Amniotic stem cell (primary cell): ENCODE results near the gene NUDT7.
A peak's percentile ranks its signal among the peaks of the same experiment; 100 is the strongest.

ENCODE experiments used
- DNase-seq: peaks from one replicate; lab custom pipeline; 2025; lab: John Stamatoyannopoulos, UW

NUDT7 gene

GRCh38 chr16:77722309-77723107 is at the start of gene NUDT7:
TSS of gene NUDT7 (plus strand) at chr16:77722514. CDS start at chr16:77722583, 69 bp downstream.
- DNase-seq: peak; percentile 71

- DNase-seq: no peak
Observed at GRCh38 chr16:77674888-77675287, 47.4 kb upstream of the NUDT7 start.

GRCh38 chr16:77675464-77676324 is 46.6 kb upstream of the NUDT7 start:
- no peak for DNase-seq

GRCh38 chr16:77677129-77677528 is 45.2 kb upstream of the NUDT7 start:
- no peak for DNase-seq

DNA sequence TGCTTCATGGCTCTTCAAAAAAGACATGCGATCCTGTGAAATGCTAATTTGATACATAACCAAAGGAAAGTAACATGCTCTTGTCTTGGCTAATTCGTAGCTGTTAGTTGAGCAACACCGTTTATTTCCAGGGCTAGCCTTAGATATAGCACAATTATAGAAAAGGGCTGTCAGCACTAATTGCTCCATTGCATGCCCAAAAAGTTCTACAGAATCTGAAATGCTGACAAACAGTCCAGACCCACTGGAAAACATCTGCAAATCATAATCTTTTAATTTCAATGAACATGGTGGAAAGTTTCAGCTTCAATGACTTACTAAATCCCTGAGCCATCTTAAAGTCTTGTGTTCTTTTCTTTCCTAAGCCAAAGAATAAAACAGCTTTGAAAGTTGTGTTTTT is 42.9 kb upstream of the NUDT7 start:
- DNase-seq: no peak

DNA sequence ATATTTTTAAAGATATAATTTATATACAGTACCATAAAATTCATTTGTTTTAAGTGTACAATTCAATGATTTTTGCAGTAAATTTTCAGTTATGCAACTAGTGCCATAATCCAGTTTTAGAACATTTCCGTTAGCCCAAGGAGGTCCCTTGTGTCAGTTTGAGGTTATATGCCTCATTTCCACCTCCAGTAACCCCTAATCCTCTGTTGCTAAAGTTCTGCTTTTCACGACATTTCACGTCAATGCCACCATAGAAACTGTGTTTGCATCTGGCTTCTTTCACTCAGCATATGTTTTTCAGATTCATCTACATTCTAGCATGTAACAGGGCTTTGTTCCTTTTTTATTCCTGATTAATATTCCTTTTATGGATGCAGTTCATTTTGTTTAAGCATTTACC is 42.4 kb upstream of the NUDT7 start:
- DNase-seq: no peak

DNA sequence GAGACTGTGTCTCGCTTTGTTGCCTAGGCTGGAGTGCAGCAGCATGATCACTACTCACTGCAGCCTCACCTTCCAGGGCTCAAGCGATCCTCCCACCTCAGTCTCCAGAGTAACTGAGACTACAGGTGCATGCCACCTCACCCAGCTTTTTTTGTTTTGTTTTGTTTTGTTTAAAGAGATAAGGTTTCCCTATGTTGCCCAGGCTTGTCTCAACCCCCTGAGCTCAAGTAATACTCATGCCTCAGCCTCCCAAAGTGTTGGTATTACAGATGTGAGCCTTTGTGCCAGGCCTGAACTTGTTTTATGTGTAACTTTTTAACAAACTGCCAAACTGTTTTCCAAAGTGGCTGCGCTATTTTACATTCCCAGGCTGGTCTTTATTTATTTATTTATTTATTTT is 41.8 kb upstream of the NUDT7 start:
- DNase-seq: no peak

DNA sequence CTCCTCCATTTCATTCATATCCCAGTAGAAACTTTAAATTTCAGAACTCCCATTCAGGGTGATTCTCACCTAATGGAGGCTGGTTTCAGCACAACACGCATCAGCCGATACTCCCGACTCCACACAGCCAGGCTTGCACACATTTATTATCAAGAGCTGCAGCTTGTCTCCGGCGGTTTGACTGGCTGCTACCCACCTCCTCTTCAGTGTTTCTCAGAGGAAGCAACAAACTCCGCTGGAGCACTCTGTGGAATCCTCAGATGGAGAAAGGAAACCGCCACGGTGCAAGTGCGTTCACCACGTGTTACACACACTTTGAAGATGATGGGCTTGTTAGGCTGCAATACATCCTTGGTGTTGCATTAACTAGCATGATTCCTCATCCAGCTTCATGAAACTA is 39.7 kb upstream of the NUDT7 start:
- no peak for DNase-seq

GRCh38 chr16:77683397-77684180 is 38.7 kb upstream of the NUDT7 start:
- no peak for DNase-seq

GRCh38 chr16:77684181-77684526 is 38.2 kb upstream of the NUDT7 start:
- DNase-seq: no peak

DNA sequence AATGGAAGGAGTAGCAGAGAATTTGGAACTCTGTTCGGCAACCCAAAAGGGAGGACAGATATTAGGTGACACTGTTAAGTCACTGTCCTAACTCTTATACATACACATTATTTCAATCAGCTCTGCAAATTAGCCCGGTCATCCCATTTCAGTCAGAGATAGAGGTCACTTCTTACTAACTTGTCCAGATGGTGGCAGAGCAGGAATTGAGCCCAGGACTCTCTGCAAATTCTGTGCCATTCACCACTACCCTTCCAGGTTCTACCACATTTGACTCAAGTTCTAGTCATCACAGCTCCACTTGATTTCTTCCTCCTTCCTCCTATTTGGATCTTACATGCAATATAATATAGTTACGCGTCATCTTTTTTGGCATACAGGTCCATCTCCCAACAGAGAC is 35.9 kb upstream of the NUDT7 start:
- no peak for DNase-seq

DNA sequence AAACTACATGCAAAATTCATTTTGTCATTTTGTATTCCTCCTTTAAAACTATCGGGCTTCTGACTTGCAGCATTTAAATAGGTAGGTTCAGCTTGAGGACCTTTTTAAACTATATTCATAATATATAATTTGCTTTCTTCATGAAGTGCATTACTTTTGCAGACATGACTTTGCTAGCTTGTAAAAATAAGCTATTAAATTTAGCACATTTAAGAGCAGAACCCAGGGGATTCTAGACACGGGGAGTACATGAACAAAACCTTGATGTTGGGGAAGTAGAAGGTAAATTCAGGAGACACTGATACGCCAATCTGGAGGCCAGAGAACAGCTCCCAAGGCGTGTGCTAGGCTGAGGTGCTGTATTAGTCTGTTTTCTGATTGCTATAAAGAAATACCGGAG is 32.3 kb upstream of the NUDT7 start:
- no peak for DNase-seq

DNA sequence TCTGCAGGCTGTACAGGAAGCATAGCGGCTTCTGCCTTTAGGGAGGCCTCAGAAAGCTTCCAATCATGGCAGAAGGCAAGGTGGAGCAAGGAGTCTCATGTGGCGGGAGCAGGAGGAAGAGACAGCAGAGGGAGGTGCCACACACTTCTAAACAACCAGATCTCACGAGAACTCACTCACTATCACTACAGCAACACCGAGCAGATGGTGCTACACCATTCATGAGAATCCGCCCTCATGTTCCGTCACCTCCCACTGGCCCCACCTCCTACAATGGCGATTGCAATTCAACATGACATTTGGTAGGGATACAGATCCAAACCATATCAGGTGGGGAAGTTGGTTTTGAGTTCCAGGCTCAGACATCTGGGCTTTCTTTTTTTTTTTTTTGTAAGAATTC is 31.9 kb upstream of the NUDT7 start:
- DNase-seq: no peak

GRCh38 chr16:77692612-77693011 is 29.7 kb upstream of the NUDT7 start:
- no peak for DNase-seq

DNA sequence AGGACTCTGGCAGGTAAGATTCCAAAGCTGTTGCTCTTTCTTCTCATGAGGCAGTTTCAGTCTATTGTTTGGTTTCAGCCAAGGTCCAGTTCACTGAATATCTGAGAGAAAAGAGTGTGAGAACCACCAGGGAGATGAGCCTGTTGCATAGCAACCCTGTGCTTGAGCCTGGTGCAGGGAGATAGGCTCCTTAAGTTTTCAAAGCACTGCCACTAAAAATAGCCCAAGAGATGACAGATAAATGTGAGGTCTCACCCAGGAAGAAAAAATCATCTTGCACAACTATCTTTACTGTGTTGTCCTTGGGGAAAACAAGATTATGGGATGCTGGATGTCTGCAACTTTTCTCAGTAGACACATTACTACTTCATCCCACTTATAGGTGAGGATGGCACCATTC is 26.2 kb upstream of the NUDT7 start:
- DNase-seq: no peak

- DNase-seq: no peak
Observed at GRCh38 chr16:77700846-77701245, 21.5 kb upstream of the NUDT7 start.

DNA sequence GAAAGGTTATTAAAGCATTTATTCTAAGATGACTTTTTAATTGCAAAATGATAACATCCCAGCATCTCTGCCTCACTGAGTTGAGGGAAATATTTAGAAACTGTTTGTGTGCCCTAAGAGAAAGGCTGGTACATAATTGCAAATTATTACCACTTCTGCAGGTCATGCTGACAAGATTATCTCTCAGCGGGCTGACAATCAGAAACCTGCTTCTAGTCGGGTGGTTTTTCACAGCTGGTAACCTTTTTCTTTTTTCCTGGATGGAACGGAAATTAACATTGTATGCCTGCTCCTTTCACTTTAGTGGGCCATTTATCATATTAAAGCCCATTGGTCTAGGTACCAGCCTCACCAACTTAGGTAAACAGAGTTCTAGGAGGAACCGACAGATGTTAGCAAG is 17.0 kb upstream of the NUDT7 start:
- no peak for DNase-seq

DNA sequence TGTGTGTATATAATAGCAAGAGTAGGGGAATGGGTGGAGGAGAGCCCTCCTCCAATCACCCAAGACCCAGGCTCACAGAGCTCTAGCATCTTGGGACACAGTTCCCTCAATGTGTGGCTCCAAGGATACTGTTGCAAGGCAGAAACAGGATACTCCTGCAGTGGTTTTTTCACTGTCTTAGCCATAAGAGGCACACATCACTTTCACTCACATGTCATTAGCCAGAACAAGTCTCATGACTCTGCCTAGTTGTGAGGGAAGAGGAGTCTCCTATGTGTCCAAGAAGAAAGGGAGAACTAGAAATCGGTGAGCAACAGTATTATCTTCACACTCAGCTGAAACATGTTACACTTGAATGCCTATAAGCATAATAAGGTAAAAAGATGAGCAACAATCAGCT is 11.1 kb upstream of the NUDT7 start:
- no peak for DNase-seq

DNA sequence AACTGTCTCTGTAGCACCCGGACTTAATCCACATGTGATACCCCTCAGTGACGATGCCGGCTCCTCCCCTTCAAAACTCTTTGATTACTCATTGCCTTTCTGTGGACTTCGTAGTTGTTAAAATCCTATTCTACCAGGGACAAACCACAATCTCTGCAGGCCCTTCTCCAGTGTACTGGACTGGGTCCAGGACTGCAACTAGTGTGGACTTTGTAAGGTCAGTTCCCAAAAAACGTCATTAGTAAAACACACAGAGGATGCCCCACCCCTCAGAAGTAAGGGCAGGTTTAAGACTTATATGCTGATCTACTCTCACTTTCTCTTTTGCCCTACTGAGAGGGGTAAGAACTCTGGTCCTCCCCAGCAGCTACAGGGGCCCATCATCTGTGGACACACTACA is 10.5 kb upstream of the NUDT7 start:
- no peak for DNase-seq

DNA sequence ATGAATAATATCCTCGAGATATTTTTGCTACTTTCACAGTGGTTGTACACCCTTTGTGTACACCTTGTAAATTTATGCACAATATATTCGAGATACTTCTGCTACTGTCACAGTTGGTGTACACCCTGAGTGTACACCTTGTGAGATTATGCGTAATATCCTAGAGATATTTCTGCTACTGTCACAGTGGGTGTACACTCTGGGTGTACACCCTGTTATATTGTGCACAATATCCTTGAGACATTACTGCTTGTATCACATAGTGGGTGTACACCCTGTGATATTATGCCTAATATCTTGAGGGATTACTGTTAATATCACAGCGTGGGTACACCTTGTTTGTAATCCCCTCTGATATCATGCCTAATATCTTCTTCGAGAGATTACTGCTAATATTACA is 7.2 kb upstream of the NUDT7 start:
- no peak for DNase-seq

GRCh38 chr16:77721752-77722308 is 484 bp upstream of the NUDT7 start:
- no peak for DNase-seq

DNA sequence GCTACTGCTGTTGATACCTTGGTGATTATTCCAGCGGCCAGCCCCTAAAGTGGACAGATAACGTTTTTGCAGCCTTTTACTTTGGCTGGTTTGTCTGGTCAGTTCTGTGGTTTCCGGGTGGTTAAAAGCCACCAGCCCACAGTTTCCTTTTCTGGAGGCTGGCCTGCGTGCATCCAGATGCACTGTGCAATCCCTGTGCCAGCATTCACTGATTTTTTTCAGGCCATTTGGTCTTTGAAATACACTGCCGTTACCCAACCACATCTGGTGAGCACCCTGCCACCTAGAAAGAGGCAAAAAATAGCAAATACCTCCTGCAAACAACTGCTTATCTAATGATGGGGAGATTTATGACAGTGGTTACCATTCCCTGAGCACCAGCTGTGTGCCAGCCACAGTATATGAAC is 797 bp downstream of the NUDT7 start:
- no peak for DNase-seq
